H1 (cell line): Measurements from ENCODE around the gene PABPN1. TPM values are rescaled to one million over a fixed set of nuclear protein-coding genes. Genes with fewer than 3 reads are reported as not detected.

Experiments used
- CTCF ChIA-PET: fragments of 300-600 bp; sonication (Branson Sonifier 250); formaldehyde crosslinking; loops from one replicate; lab custom pipeline; 2021; ENCODE audit not compliant: partially characterized antibody; lab: Charles Lee
- POLR2A ChIA-PET: fragments of 300-600 bp; sonication (Branson Sonifier 250); formaldehyde crosslinking; loops from one replicate; lab custom pipeline; 2021; ENCODE audit warnings: inconsistent platforms; ENCODE audit not compliant: partially characterized antibody; lab: Charles Lee
- DNase-seq, 2 experiments: peaks; one replicate each; pipeline versions ENCODE4 v3.0.0 to v3.0.0-alpha.2; 2010 to 2022; ENCODE audit warnings: low spot score in 2 of 2, low read depth in 1 of 2, mixed read lengths in 1 of 2
- FAIRE-seq: peaks from 2 replicates; lab custom pipeline; 2011; peaks lifted over from hg19 to GRCh38; lab: Jason Lieb, UNC
- H2AFZ ChIP-seq: 2 replicates; pipeline ENCODE4 v1.8.1; 2012; ENCODE audit warnings: low read length, inconsistent platforms
- H2AK5ac ChIP-seq: 2 replicates; pipeline ENCODE4 v1.6.1; 2013; ENCODE audit warnings: low read depth, low read length
- H2BK120ac ChIP-seq: replicated peaks from 2 replicates; pipeline ENCODE3; 2013; ENCODE audit warnings: low read depth, low read length, inconsistent platforms
- H2BK12ac ChIP-seq: 2 replicates; pipeline ENCODE4 v1.6.1; 2013; ENCODE audit warnings: low read depth, low read length
- H2BK15ac ChIP-seq: 2 replicates; pipeline ENCODE4 v1.6.1; 2013; ENCODE audit warnings: low read length
- H2BK20ac ChIP-seq: 2 replicates; pipeline ENCODE4 v1.6.1; 2013; ENCODE audit warnings: low read length
- H2BK5ac ChIP-seq: 2 replicates; pipeline ENCODE4 v1.6.1; 2013; ENCODE audit warnings: low read depth, low read length
- H3K14ac ChIP-seq: 2 replicates; pipeline ENCODE4 v1.6.1; 2013; ENCODE audit warnings: inconsistent platforms; ENCODE audit not compliant: insufficient read length
- H3K18ac ChIP-seq: 2 replicates; pipeline ENCODE4 v1.6.1; 2013; ENCODE audit warnings: low read length; ENCODE audit errors: extremely low read depth
- H3K23ac ChIP-seq: 2 replicates; pipeline ENCODE4 v1.6.1; 2013; ENCODE audit warnings: inconsistent platforms; ENCODE audit not compliant: insufficient read length
- H3K23me2 ChIP-seq: 2 replicates; pipeline ENCODE4 v1.6.1; 2013; ENCODE audit warnings: low read depth, low read length
- H3K27ac ChIP-seq: 2 replicates; pipeline ENCODE4 v1.6.1; 2011; ENCODE audit warnings: low read depth, low read length, inconsistent platforms
- H3K27me3 ChIP-seq, 4 experiments: replicated peaks in 1 of 4; 1 replicate in 1 of 4; 2 replicates in 3 of 4; pipeline versions ENCODE4 v1.6.1 to v1.8.1; 2011 to 2013; ENCODE audit warnings: low read length in 3 of 4, mild to moderate bottlenecking in 3 of 4, inconsistent platforms in 2 of 4, mixed read lengths in 2 of 4, moderate library complexity in 1 of 4; ENCODE audit not compliant: control insufficient read depth in 3 of 4, insufficient read depth in 3 of 4; ENCODE audit errors: extremely low read depth in 1 of 4
- H3K36me3 ChIP-seq, 4 experiments: 2 replicates each; pipeline versions ENCODE4 v1.6.1 to v1.8.1; 2011 to 2013; ENCODE audit warnings: mild to moderate bottlenecking in 4 of 4, low read length in 3 of 4, moderate library complexity in 2 of 4, control low read depth in 1 of 4, inconsistent platforms in 1 of 4; ENCODE audit not compliant: insufficient read depth in 4 of 4, control insufficient read depth in 2 of 4
- H3K4ac ChIP-seq: replicated peaks from 2 replicates; pipeline ENCODE3; 2013; ENCODE audit warnings: low read length, low read depth, mixed read lengths, inconsistent platforms; ENCODE audit not compliant: insufficient read length
- H3K4me1 ChIP-seq, 4 experiments: replicated peaks in 1 of 4; 1 replicate in 1 of 4; 2 replicates in 3 of 4; pipeline versions ENCODE4 v1.6.1 to v1.8.1; 2011 to 2013; ENCODE audit warnings: low read length in 3 of 4, inconsistent platforms in 2 of 4, mixed read lengths in 1 of 4; ENCODE audit not compliant: insufficient read depth in 4 of 4, control insufficient read depth in 3 of 4
- H3K4me2 ChIP-seq, 2 experiments: 2 replicates each; pipeline versions ENCODE4 v1.6.1 to v1.8.1; 2011 to 2013; ENCODE audit warnings: low read depth in 2 of 2, low read length in 2 of 2, control low read depth in 1 of 2, inconsistent platforms in 1 of 2, mild to moderate bottlenecking in 1 of 2; ENCODE audit not compliant: insufficient read depth in 1 of 2
- H3K4me3 ChIP-seq, 4 experiments: fragments of 200-600, 300-600 bp in 1 of 4; sonication (generic), shearing (Covaris generic), sonication (Bioruptor Twin) in 1 of 4; 2 replicates each; pipeline versions ENCODE4 v1.5.1 to v1.8.1; 2011 to 2016; ENCODE audit warnings: low read length in 4 of 4, low read depth in 3 of 4, control low read depth in 2 of 4, inconsistent platforms in 2 of 4, mild to moderate bottlenecking in 2 of 4, mixed read lengths in 1 of 4, moderate library complexity in 1 of 4; ENCODE audit not compliant: insufficient read depth in 2 of 4; ENCODE audit errors: extremely low read depth in 1 of 4
- H3K56ac ChIP-seq: replicated peaks from 2 replicates; pipeline ENCODE3; 2013; ENCODE audit warnings: low read depth, mild to moderate bottlenecking, mixed read lengths, low read length, inconsistent platforms; ENCODE audit not compliant: insufficient read length
- H3K79me1 ChIP-seq: 2 replicates; pipeline ENCODE4 v1.6.1; 2013; ENCODE audit warnings: low read depth, low read length, control low read depth
- H3K79me2 ChIP-seq, 2 experiments: 2 replicates each; pipeline versions ENCODE4 v1.6.1 to v1.8.1; 2012 to 2013; ENCODE audit warnings: low read length in 2 of 2, mild to moderate bottlenecking in 2 of 2, inconsistent platforms in 1 of 2; ENCODE audit not compliant: insufficient read depth in 2 of 2, control insufficient read depth in 1 of 2
- H3K9ac ChIP-seq, 4 experiments: replicated peaks in 1 of 4; 1 replicate in 1 of 4; 2 replicates in 3 of 4; pipeline versions ENCODE4 v1.6.1 to v1.8.1; 2011 to 2013; ENCODE audit warnings: low read depth in 3 of 4, low read length in 3 of 4, control low read depth in 2 of 4, mild to moderate bottlenecking in 2 of 4, moderate library complexity in 2 of 4, inconsistent platforms in 1 of 4; ENCODE audit errors: extremely low read depth in 1 of 4
- H3K9me3 ChIP-seq, 2 experiments: 2 replicates each; pipeline versions ENCODE4 v1.6.1 to v1.8.1; 2012 to 2013; ENCODE audit warnings: mild to moderate bottlenecking in 2 of 2, moderate library complexity in 2 of 2, control low read depth in 1 of 2, inconsistent platforms in 1 of 2, low read depth in 1 of 2, low read length in 1 of 2, mixed read lengths in 1 of 2; ENCODE audit not compliant: insufficient read depth in 2 of 2
- H4K20me1 ChIP-seq, 2 experiments: replicated peaks in 1 of 2; 2 replicates each; pipeline versions ENCODE3 to v1.8.1; 2011 to 2013; ENCODE audit warnings: inconsistent platforms in 2 of 2, low read length in 2 of 2, mild to moderate bottlenecking in 1 of 2; ENCODE audit not compliant: insufficient read depth in 2 of 2, control insufficient read depth in 1 of 2
- H4K5ac ChIP-seq: 2 replicates; pipeline ENCODE4 v1.6.1; 2013; ENCODE audit warnings: low read length, low read depth, mixed read lengths, inconsistent platforms; ENCODE audit not compliant: insufficient read length
- H4K8ac ChIP-seq: 2 replicates; pipeline ENCODE4 v1.8.0; 2013; ENCODE audit warnings: mild to moderate bottlenecking, moderate library complexity, low read length, inconsistent platforms; ENCODE audit not compliant: insufficient read depth; ENCODE audit errors: extremely low read depth
- H4K91ac ChIP-seq: replicated peaks from 2 replicates; pipeline ENCODE3; 2013; ENCODE audit warnings: low read length, mixed read lengths, inconsistent platforms; ENCODE audit not compliant: insufficient read length
- ASH2L ChIP-seq: fragments of 200-600, 300-600 bp; sonication (generic); IDR thresholded peaks from one replicate; pipeline ENCODE4 v1.7.1; 2017; ENCODE audit warnings: low read length
- BRCA1 ChIP-seq: IDR thresholded peaks from 2 replicates; pipeline ENCODE4 v1.6.1; 2012; ENCODE audit warnings: low read depth, low read length, improper control_type of control experiment
- CBX5 ChIP-seq: fragments of 300-800, 300-1000 bp; sonication (generic); IDR thresholded peaks from 2 replicates; pipeline ENCODE4 v1.7.1; 2016; ENCODE audit warnings: antibody characterized with exemption, low read length, low read depth
- GABPA ChIP-seq: IDR thresholded peaks from 2 replicates; pipeline ENCODE4 v1.6.1; 2011; ENCODE audit warnings: mild to moderate bottlenecking, low read length, moderate library complexity, borderline replicate concordance; ENCODE audit not compliant: insufficient read depth
- GTF2F1 ChIP-seq: IDR thresholded peaks from 2 replicates; pipeline ENCODE4 v1.6.1; 2012; ENCODE audit warnings: low read depth, low read length, improper control_type of control experiment, borderline replicate concordance
- HDAC2 ChIP-seq, 2 experiments: fragments of 300-600 bp in 1 of 2; sonication (generic) in 1 of 2; IDR thresholded peaks; 2 replicates each; pipeline ENCODE4 v1.6.1; 2011 to 2012; ENCODE audit warnings: low read depth in 2 of 2, low read length in 2 of 2, mild to moderate bottlenecking in 2 of 2, moderate library complexity in 2 of 2, borderline replicate concordance in 1 of 2, inconsistent platforms in 1 of 2
- MAFK ChIP-seq: IDR thresholded peaks from 2 replicates; pipeline ENCODE4 v1.6.1; 2012; ENCODE audit warnings: low read depth, mild to moderate bottlenecking, improper control_type of control experiment, low read length
- PHF8 ChIP-seq: fragments of 200-600 bp; sonication (generic); conservative IDR thresholded peaks from 2 replicates; pipeline ENCODE4 v1.7.1; 2012; ENCODE audit warnings: low read depth, mild to moderate bottlenecking, inconsistent platforms, low read length, moderate library complexity
- POLR2A ChIP-seq, 2 experiments: IDR thresholded peaks; 1 replicate in 1 of 2; 2 replicates in 1 of 2; pipeline ENCODE4 v1.6.1; 2011; ENCODE audit warnings: low read depth in 2 of 2, low read length in 2 of 2, mild to moderate bottlenecking in 2 of 2; ENCODE audit errors: control extremely low read depth in 1 of 2
- RBBP5 ChIP-seq: IDR thresholded peaks from 2 replicates; pipeline ENCODE4 v1.7.1; 2012; ENCODE audit warnings: low read depth, mild to moderate bottlenecking, inconsistent platforms, low read length, moderate library complexity, borderline replicate concordance
- SP1 ChIP-seq: IDR thresholded peaks from 2 replicates; pipeline ENCODE4 v1.6.1; 2011; ENCODE audit warnings: low read depth, low read length
- SRF ChIP-seq: IDR thresholded peaks from 2 replicates; pipeline ENCODE4 v1.6.1; 2011; ENCODE audit warnings: mild to moderate bottlenecking, low read depth, low read length, moderate library complexity
- TBP ChIP-seq: IDR thresholded peaks from 2 replicates; pipeline ENCODE4 v1.6.1; 2011; ENCODE audit warnings: low read depth, low read length, improper control_type of control experiment
- TCF12 ChIP-seq: IDR thresholded peaks from 2 replicates; pipeline ENCODE4 v1.6.1; 2011; ENCODE audit warnings: low read depth, mild to moderate bottlenecking, low read length
- ZNF274 ChIP-seq: IDR thresholded peaks from 2 replicates; pipeline ENCODE4 v1.7.0; 2012; ENCODE audit warnings: low read length, borderline replicate concordance; ENCODE audit errors: extremely low read depth
- WGBS, 2 experiments: shearing (Covaris generic) in 1 of 2; methylation state at CpG; one replicate each; pipeline versions ENCODE4 v1.1.6 to v1.1.7; 2013 to 2015; ENCODE audit warnings: low lambda C conversion rate in 2 of 2, mixed read lengths in 2 of 2, inconsistent platforms in 1 of 2, low coverage in 1 of 2, missing lambda C conversion rate in 1 of 2; ENCODE audit not compliant: insufficient replicate concordance in 2 of 2, insufficient coverage in 1 of 2, insufficient read length in 1 of 2; ENCODE audit errors: extremely low coverage in 1 of 2, missing lambda C conversion rate in 1 of 2; 5-methylcytosine and 5-hydroxymethylcytosine counted together
- polyA plus RNA-seq, 7 experiments: library from polyadenylated mRNA; depleted of rRNA in 3 of 7; stranded (reverse) in 5 of 7; unstranded in 2 of 7; fragments of >200 nt in 5 of 7; fragments of 200-250 nt in 2 of 7; gene quantifications; 1 replicate in 5 of 7; 2 replicates in 1 of 7; 4 replicates in 1 of 7; pipeline versions ENCODE4 v1.2.1 to v1.2.3, GENCODE V29; 2011 to 2013; ENCODE audit warnings: missing spikeins in 2 of 7, mixed read lengths in 2 of 7
- total RNA-seq: library from RNA; stranded (reverse); fragmentation: NEBNext Ultra II Directional; extraction: Animal tissue kit (Norgen Biotek cat#: 25700); gene quantifications from 2 replicates; pipeline ENCODE4 v1.2.1, GENCODE V29; 2021

Gene PABPN1
- total and polyA plus RNA-seq, 2 of the 8 experiments (the other 6 are each of a cell fraction or from before 2014, with no cell fraction given), result 300 to 331 TPM

GRCh38 chr14:23372509-23372908 is 51.3 kb downstream of the PABPN1 start, which contains the start of gene IL25:
IL25 (plus strand) TSS chr14:23372809.
- H4K8ac ChIP-seq, result no peak within 1 kb of the TSS
- H2BK20ac ChIP-seq, result no peak within 1 kb of the TSS
- no peak for DNase-seq
- no peak within 1 kb of the TSS for H4K91ac ChIP-seq
- no peaks in the 10 kb centered on the region for H3K23me2 ChIP-seq
- H4K5ac ChIP-seq, result no peak within 1 kb of the TSS
- H3K79me2 ChIP-seq, result no peaks in the 10 kb centered on the region
- H2BK120ac ChIP-seq, result no peak within 1 kb of the TSS
- FAIRE-seq, result no peak
- H3K9me3 ChIP-seq, result no peaks in the 10 kb centered on the region
- no peak within 1 kb of the TSS for H3K4me2 ChIP-seq
- H3K79me1 ChIP-seq, result no peaks in the 10 kb centered on the region
- CTCF ChIA-PET, result interaction anchor here (0.6 to 15.0 kb wide), 2 partner anchors 11 to 78 kb away, joined by 4 to 333 read pairs; partner anchors contain the start of genes EFS and SLC22A17
- no peak within 1 kb of the TSS for H3K14ac ChIP-seq
- H2BK12ac ChIP-seq, result 0 out of 2 replicates have a peak within 1 kb of the TSS, but pooled peaks have one; percentile 23
- H3K23ac ChIP-seq, result no peak within 1 kb of the TSS
- H2AFZ ChIP-seq, result no peak within 1 kb of the TSS
- no peak within 1 kb of the TSS for H3K18ac ChIP-seq
- no peaks in the 10 kb centered on the region for H3K36me3 ChIP-seq
- no peaks in the 10 kb centered on the region for H4K20me1 ChIP-seq
- WGBS, 2 experiments, result 80% methylated on average over 2 of the region's 2 CpGs; no CpG with 5 or more reads in 1 of the 2 experiments
- H2BK5ac ChIP-seq, result no peak within 1 kb of the TSS
- peaks cover 0 to 21% (median 13%) of the 10 kb centered on the region in 4 experiments; a peak in 6 of 7 replicates for H3K27me3 ChIP-seq
- no peak within 1 kb of the TSS for H2AK5ac ChIP-seq
- no peak within 1 kb of the TSS for H3K56ac ChIP-seq
- H3K27ac ChIP-seq, result no peak within 1 kb of the TSS
- H3K9ac ChIP-seq, result no peak within 1 kb of the TSS
- H3K4me1 ChIP-seq, result peaks cover 0 to 10% (median 3%) of the 10 kb centered on the region in 4 experiments; a peak in 3 of 7 replicates
- H2BK15ac ChIP-seq, result no peak within 1 kb of the TSS
- POLR2A ChIA-PET, result interaction anchor here (1.2 kb wide), 1 partner anchor 10 kb away, joined by 3 read pairs; no protein-coding TSS in a partner anchor
- no peak within 1 kb of the TSS for H3K4me3 ChIP-seq
- H3K4ac ChIP-seq, result no peak within 1 kb of the TSS
- TF ChIP-seq PHF8, result no peak
- no peak for TF ChIP-seq RBBP5
- no peak for TF ChIP-seq HDAC2 (IDR thresholded peaks at IDR 0.05; ENCODE audit: borderline replicate concordance in 1 of 2, low read depth in 2 of 2, low read length in 2 of 2)
- no peak for TF ChIP-seq POLR2A (IDR thresholded peaks at IDR 0.05; ENCODE audit: control extremely low read depth in 1 of 2, low read depth in 2 of 2, low read length in 2 of 2)
- no peak for TF ChIP-seq ZNF274
- TF ChIP-seq TBP, result no peak
- TF ChIP-seq ASH2L, result no peak
- TF ChIP-seq CBX5, result no peak
- no peak for TF ChIP-seq BRCA1
- TF ChIP-seq SRF, result no peak
- TF ChIP-seq GABPA, result no peak
- no peak for TF ChIP-seq SP1
- no peak for TF ChIP-seq TCF12
- TF ChIP-seq MAFK, result no peak
- no peak for TF ChIP-seq GTF2F1
